Spleen (tissue), 11 donors: ENCODE results near the gene P2RY2. TPM values are rescaled to one million over a fixed set of nuclear protein-coding genes. Genes with fewer than 3 reads are reported as not detected.
A peak's percentile ranks its signal among the peaks of the same experiment; 100 is the strongest.

Experiments
- DNase-seq: peaks from one replicate; pipeline ENCODE4 v3.0.0-alpha.2; 2020
- H3K27ac ChIP-seq, 8 donors: fragments of 200-600 bp; sonication (generic) in 7 of 8; 1 replicate in 4 of 8; 2 replicates in 4 of 8; pipeline versions ENCODE4 v1.5.0 to v1.8.0; 2016 to 2021; ENCODE audit warnings: inconsistent platforms in 4 of 8, mild to moderate bottlenecking in 4 of 8, moderate library complexity in 1 of 8
- H3K27me3 ChIP-seq, 7 donors: fragments of 200-600 bp; sonication (generic) in 6 of 7; replicated peaks in 1 of 7; 1 replicate in 4 of 7; 2 replicates in 3 of 7; pipeline versions ENCODE4 v1.5.0 to v1.8.0; 2016 to 2021; ENCODE audit warnings: inconsistent platforms in 3 of 7, mild to moderate bottlenecking in 1 of 7
- H3K36me3 ChIP-seq, 6 donors: fragments of 200-600 bp; sonication (generic) in 5 of 6; 1 replicate in 4 of 6; 2 replicates in 2 of 6; pipeline versions ENCODE4 v1.5.0 to v1.8.0; 2016 to 2021; ENCODE audit warnings: inconsistent platforms in 2 of 6
- H3K4me1 ChIP-seq, 6 donors: fragments of 200-600 bp; sonication (generic) in 5 of 6; 1 replicate in 3 of 6; 2 replicates in 3 of 6; pipeline versions ENCODE4 v1.5.0 to v1.8.0; 2016 to 2021; ENCODE audit warnings: inconsistent platforms in 3 of 6
- H3K4me3 ChIP-seq, 8 donors: fragments of 200-600 bp; sonication (generic) in 7 of 8; 1 replicate in 4 of 8; 2 replicates in 4 of 8; pipeline versions ENCODE4 v1.5.0 to v1.8.0; 2016 to 2021; ENCODE audit warnings: inconsistent platforms in 4 of 8, mild to moderate bottlenecking in 4 of 8, moderate library complexity in 2 of 8
- H3K9me3 ChIP-seq, 8 donors: fragments of 200-600 bp; sonication (generic) in 7 of 8; 1 replicate in 4 of 8; 2 replicates in 4 of 8; pipeline versions ENCODE4 v1.5.0 to v1.8.0; 2016 to 2021; ENCODE audit warnings: inconsistent platforms in 4 of 8
- POLR2A ChIP-seq, 3 donors: fragments of 450-650 bp; IDR thresholded peaks; one replicate each; pipeline ENCODE4 v1.5.1; 2017; ENCODE audit warnings: antibody characterized with exemption in 3 of 3, mild to moderate bottlenecking in 1 of 3
- POLR2AphosphoS5 ChIP-seq, 3 donors: sonication (generic); formaldehyde crosslinking; IDR thresholded peaks; one replicate each; pipeline ENCODE4 v1.5.1; 2017; ENCODE audit warnings: antibody characterized with exemption in 3 of 3
- WGBS, 5 donors: extraction: QIAGEN DNeasy Blood & Tissue Kit in 3 of 5; methylation state at CpG; one replicate each; pipeline versions ENCODE4 v1.1.5 to v1.1.7; 2013 to 2018; 5-methylcytosine and 5-hydroxymethylcytosine counted together
- intact Hi-C: fragments of 100-400 bp; cut with DNase I; formaldehyde crosslinking; loops from one replicate; pipeline ENCODE4 v1.15.0; 2023; ENCODE audit warnings: low total_unique reads
- polyA plus RNA-seq, 3 donors: library from polyadenylated mRNA; stranded (reverse); fragments of 200-250 nt; gene quantifications; one replicate each; pipeline ENCODE4 v1.2.1, GENCODE V29; 2013
- total RNA-seq, 7 donors: library from RNA; depleted of rRNA in 3 of 7; stranded (reverse); fragments of >200 nt in 3 of 7; fragmentation: NEBNext Ultra II Directional in 4 of 7; extraction: Animal tissue kit (Norgen Biotek cat#: 25700) in 4 of 7; gene quantifications; one replicate each; pipeline versions ENCODE4 v1.1.0 to v1.2.1, GENCODE V29; 2016 to 2021
- TF ChIP-seq, protein P1 (sequence below), 11 experiments: fragments of 200-600 bp in 7 of 11; fragments of 450-650 bp in 4 of 11; sonication (generic) in 4 of 11; IDR thresholded peaks in 8 of 11; conservative IDR thresholded peaks in 3 of 11; 1 replicate in 7 of 11; 2 replicates in 4 of 11; pipeline versions ENCODE4 v1.4.0 to v1.8.0; 2016 to 2021; ENCODE audit warnings: antibody characterized with exemption in 11 of 11, inconsistent platforms in 4 of 11, mild to moderate bottlenecking in 1 of 11
- donor health status: healthy with polysubstance abuse.
- donor health status: DM: no; HTN: no; CAD: no; lungs with moderate emphysema.
- donor health status: DM: no; HTN: no; CAD: no.
- donor health status: Bipolar disorder and iron deficiency.
- donor health status: healthy.
- donor health status: DM: no; HTN: no; CAD: no.
- donor health status: DM: yes; HTN: yes; CAD: no.

The P2RY2 gene
- total and polyA plus RNA-seq, 10 donors, result 0.99 to 17.5 (median 10.7) TPM

DNA sequence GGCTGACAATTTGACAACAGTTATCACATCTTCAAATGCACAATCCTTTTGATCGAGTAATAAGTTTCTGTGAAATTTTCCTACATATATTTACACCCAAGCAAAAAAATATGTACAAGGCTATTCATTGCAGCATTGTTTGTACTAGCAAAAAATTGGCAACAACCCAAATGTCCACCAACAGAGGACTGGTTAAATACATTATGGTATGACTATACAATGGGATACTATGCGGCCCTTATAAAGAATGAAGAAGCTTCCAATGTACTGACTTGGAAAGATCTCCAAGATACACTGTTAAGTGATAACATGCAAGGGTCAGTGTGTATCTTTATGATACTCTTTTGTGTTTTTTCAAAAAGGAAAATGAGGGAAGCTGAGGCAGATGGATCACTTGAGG lies 8.2 kb upstream of the P2RY2 start:
- WGBS, 5 donors, result 93 to 98% (median 94%) methylated on average over 2 of the region's 2 CpGs
- H3K27me3 ChIP-seq, result no peaks in the 10 kb centered on the region
- no peaks in the 10 kb centered on the region for H3K9me3 ChIP-seq
- DNase-seq, result no peak
- no peak overlapping the region for H3K4me3 ChIP-seq
- peaks cover 0 to 34% (median 14%) of the 10 kb centered on the region in 6 donors for H3K4me1 ChIP-seq
- no peaks in the 10 kb centered on the region for H3K36me3 ChIP-seq
- TF ChIP-seq POLR2AphosphoS5 (IDR thresholded peaks at IDR 0.05) (no peak), POLR2A (IDR thresholded peaks at IDR 0.05) (no peak)
- TF ChIP-seq, protein P1, sequence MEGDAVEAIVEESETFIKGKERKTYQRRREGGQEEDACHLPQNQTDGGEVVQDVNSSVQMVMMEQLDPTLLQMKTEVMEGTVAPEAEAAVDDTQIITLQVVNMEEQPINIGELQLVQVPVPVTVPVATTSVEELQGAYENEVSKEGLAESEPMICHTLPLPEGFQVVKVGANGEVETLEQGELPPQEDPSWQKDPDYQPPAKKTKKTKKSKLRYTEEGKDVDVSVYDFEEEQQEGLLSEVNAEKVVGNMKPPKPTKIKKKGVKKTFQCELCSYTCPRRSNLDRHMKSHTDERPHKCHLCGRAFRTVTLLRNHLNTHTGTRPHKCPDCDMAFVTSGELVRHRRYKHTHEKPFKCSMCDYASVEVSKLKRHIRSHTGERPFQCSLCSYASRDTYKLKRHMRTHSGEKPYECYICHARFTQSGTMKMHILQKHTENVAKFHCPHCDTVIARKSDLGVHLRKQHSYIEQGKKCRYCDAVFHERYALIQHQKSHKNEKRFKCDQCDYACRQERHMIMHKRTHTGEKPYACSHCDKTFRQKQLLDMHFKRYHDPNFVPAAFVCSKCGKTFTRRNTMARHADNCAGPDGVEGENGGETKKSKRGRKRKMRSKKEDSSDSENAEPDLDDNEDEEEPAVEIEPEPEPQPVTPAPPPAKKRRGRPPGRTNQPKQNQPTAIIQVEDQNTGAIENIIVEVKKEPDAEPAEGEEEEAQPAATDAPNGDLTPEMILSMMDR (IDR thresholded peaks at IDR 0.05 in 8 of 11, conservative IDR thresholded peaks at IDR 0.05 in 3 of 11), result no peak
- intact Hi-C loops, result no loop called here
- no peak overlapping the region for H3K27ac ChIP-seq

DNA sequence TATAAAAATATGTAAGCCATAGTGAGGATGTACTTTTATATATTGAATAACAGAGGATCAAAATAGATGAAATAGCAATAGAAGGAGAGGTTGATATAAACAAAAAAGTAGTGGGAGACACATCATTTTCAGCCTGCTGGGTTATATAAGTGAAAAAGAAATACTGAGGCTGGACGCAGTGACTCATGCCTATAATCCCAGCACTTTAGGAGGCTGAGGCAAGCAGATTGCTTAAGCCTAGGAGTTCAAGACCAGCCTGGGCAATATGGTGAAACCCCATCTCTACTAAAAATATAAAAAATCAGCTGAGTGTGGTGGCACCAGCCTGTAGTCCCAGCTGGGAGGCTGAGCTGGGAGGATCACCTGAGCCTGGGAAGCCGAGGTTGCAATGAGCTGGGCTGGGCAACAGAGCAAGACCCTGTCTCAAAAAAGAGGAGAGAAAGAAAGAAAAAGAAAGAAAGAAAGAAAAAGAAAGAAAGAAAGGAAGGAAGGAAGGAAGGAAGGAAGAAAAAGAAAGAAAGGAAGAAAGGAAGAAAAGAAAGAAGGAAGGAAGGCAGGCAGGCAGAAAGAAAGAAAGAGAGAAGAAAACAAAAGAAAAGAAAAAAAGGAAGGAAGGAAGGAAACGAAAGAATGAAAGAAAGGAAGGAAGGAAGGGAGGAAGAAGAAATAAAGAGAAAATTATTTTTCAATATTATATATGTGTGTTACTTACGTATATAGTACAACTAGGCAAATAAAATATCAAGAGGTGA lies 7.0 kb upstream of the P2RY2 start:
- Histone ChIP-seq H3K36me3 (no peaks in the 10 kb centered on the region), H3K4me1 (peaks cover 3 to 34% (median 19%) of the 10 kb centered on the region in 6 donors), H3K4me3 (no peak overlapping the region), H3K9me3 (no peaks in the 10 kb centered on the region), H3K27ac (no peak overlapping the region), H3K27me3 (no peaks in the 10 kb centered on the region)
- TF ChIP-seq, protein P1 (IDR thresholded peaks at IDR 0.05 in 8 of 11, conservative IDR thresholded peaks at IDR 0.05 in 3 of 11), result no peak
- TF ChIP-seq POLR2A (IDR thresholded peaks at IDR 0.05) (no peak), POLR2AphosphoS5 (IDR thresholded peaks at IDR 0.05) (no peak)
- no peak for DNase-seq
- intact Hi-C loops, result no loop called here
- 62 to 88% (median 69%) methylated on average over 4 of the region's 4 CpGs for WGBS, 5 donors

DNA sequence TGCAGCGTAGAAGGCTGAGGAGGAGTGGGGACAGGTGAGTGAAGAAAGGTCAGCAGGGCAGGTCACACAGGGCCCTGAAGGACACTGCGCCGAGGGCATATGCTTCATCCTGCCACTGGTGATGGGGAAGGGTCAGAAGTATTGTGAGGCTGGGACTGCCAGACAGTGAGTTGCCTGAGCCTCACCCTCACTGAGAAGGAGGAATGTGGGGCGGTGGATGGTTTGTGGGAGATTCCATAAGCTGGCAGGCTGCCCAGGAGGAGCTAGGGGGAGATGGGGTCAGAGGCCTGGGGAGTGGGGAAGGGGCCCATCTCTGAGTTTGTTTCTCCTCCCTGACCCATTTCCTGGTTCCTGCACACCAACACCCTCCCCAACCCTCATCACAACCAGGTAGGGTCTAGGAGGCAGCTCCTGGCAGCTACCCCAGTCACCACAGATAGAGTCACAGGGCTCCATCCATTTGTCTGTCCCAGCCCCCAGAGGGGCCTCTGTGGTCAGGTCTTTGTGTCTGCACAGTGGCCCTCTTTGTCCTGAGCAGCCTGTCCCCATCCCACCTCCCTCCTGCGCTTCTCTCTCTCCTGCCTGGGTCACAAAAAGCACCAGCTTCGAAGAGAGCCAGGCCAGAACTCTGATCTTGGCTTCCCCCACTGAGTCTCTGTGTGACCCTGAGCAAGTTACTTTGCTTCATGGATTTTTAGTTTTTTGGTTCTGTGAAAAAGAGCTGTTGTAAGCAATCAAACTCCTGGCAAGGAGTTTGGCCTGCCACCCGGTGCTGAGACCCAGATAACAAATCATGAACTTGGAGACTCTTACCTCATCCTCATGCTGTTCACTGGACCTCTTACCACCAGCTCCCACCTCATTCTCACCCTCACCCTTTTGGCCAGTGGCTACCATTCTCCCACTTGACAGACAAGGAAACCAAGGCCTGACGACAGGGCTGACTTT lies 4.6 kb upstream of the P2RY2 start:
- WGBS, 5 donors, result 82 to 96% (median 88%) methylated on average over 8 of the region's 8 CpGs

More for the DNA sequence above, 4.6 kb upstream of the P2RY2 start:
- TF ChIP-seq POLR2AphosphoS5 (IDR thresholded peaks at IDR 0.05) (no peak), POLR2A (IDR thresholded peaks at IDR 0.05) (no peak)
- TF ChIP-seq, protein P1 (IDR thresholded peaks at IDR 0.05 in 8 of 11, conservative IDR thresholded peaks at IDR 0.05 in 3 of 11), result no peak
- peaks cover 18 to 57% (median 41%) of the 10 kb centered on the region in 6 donors for H3K4me1 ChIP-seq
- H3K4me3 ChIP-seq, result no peak overlapping the region
- H3K9me3 ChIP-seq, result no peaks in the 10 kb centered on the region
- DNase-seq, result peak; percentile 54
- peak overlapping the region in 3 of 8 donors; percentile 82 to 90 (median 83) for H3K27ac ChIP-seq
- intact Hi-C loops, result no loop called here
- peaks cover 0 to 15% (median 4%) of the 10 kb centered on the region in 7 donors for H3K27me3 ChIP-seq
- no peaks in the 10 kb centered on the region for H3K36me3 ChIP-seq
